GM21619 (cell line): ENCODE results near the gene HELZ.

ENCODE experiments used
- ATAC-seq: cut with Tn5 transposase; IDR thresholded peaks from one replicate; pipeline ENCODE4 v1.9.1; 2021; ENCODE audit not compliant: unreplicated experiment

Gene HELZ

DNA sequence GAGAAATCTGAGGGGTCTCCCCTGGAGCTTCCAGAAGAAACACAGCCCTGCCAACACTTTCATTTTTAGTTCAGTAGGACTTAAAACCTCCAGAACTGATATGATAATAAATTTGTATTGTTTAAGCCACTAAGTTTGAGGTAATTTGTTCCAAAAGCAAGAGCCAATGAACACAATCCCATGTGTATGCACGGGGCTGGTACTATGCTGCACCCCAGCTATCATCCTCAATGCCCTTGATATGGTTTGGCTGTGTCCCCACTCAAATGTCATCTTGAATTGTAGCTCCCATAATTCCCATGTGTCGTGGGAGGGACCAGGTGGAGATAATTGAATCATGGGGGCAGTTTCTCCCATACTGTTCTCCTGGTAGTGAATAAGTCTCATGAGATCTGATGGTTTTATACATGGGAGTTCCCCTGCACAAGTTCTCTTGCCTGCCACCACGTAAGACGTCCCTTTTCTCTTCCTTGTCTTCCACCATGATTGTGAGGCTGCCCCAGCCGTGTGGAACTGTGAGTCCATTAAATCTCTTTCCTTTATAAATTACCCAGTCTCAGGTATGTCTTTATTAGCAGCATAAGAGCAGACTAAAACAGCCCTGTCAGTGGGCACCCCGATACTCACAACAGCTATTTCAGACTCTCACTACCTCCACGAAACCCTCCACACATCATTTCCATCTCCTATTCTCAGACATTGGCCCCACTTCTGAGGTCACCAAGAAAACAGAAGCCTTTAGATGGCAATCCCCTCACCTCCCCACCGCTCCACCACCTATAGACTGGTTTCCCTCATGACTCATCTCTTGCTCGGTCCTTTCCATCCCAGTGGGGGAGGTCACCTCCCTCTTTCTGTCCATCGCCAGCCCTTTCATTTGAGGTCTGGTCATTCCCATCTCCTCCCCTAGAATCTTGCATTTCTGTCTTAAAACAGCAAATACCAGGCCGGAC is 209.6 kb downstream of the HELZ start:
- ATAC-seq = no peak

- no peak for ATAC-seq
Measured at GRCh38 chr17:67033613-67034012, 211.4 kb downstream of the HELZ start.

- no peak for ATAC-seq
Measured at GRCh38 chr17:67032985-67033384, 212.0 kb downstream of the HELZ start.

GRCh38 chr17:67032382-67032781 is 212.6 kb downstream of the HELZ start:
- ATAC-seq = no peak

DNA sequence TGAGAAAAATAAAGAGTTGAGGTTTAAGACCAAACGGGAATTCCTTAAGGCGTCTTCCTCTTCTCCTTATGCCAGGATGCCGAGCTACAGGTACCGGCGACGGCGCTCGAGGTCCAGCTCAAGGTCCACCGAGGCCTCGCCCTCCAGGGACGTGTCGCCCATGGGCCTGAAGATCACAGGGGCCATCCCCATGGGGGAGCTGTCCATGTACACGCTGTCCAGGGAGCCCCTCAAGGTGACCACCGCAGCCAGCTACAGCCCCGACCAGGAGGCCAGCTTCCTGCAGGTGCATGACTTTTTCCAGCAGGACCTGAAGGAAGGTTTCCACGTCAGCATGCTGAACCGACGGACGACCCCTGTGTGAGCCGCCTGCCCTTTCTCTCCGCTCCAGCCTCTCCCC is 214.4 kb downstream of the HELZ start:
- ATAC-seq = no peak

- no peak for ATAC-seq
Measured at GRCh38 chr17:67027031-67027628, 217.9 kb downstream of the HELZ start.

DNA sequence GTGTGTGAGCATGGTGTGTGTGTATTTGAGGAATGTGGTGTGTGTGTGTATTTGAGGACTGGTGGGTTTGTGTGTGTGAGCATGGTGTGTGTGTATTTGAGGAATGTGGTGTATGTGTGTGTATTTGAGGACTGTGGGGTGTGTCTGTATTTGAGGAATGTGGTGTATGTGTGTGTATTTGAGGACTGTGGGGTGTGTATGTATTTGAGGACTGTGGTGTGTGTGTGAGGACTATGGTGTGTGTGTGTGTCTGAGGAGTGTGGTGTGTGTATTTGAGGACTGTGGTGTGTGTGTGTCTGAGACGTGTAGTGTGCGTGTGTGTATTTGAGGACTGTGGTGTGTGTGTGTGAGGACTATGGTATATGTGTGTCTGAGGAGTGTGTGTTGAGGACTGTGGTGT is 218.7 kb downstream of the HELZ start:
- ATAC-seq = no peak

DNA sequence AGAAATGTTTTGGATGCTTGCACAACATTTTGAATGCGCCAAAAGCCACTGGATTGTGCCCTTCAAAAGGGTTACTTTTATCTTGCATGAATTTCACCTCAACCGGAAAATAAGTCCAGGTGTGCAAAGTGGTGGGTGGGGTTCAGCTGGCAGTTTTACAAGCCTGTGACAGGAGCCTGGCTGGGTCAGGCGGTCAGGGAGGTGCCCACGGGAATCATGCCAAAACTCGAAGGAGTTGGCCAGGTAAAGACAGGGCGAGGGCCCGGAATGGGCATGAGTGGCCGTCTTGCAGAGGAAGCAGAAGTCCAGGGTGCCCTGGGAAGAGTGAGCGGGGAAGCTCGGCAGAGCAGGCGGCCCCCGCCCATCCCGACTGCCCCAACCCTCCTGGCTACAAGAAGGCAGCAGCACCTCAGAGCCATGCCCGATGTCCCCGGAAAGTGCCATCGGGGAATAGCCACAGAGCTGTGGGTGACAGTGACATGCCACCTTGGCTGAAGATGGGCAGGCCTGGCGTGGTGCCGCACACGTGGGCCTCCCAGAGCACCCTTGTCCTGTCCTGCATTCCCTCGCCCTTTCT is 219.7 kb downstream of the HELZ start:
- ATAC-seq = no peak

GRCh38 chr17:67024736-67025135 is 220.3 kb downstream of the HELZ start:
- ATAC-seq = no peak

- no peak for ATAC-seq
Measured at GRCh38 chr17:67022451-67022810, 222.6 kb downstream of the HELZ start.

DNA sequence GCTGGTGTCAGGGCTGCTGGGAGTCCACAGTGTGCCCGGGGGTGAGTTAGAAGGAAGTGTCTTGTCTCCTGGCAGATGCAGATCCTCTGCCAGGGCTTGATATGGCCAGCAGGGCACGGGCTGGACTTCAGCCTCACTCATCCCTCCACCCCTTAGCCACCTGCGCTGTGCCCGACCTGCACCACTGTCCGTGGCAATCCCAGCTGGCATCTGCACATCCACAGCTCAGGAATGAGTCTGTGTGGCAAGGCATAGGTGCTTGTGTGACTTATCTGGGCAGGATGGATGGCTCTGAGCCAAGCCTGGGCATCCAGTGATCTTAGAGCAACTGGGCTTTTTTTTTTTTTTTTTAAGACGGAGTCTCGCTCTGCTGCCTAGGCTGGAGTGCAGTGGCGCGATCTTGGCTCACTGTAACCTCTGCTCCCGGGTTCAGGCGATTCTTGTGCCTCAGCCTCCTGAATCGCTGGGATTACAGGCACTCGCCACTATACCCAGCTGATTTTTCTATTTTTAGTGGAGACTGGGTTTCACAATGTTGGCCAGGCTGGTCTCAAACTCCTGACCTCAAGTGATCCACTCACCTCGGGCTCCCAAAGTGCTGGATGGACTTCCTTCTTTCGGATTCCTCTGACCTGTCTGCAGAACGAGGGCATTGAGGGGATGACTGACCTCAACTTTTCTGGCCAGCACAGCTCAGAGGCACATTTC is 223.1 kb downstream of the HELZ start:
- ATAC-seq = no peak

DNA sequence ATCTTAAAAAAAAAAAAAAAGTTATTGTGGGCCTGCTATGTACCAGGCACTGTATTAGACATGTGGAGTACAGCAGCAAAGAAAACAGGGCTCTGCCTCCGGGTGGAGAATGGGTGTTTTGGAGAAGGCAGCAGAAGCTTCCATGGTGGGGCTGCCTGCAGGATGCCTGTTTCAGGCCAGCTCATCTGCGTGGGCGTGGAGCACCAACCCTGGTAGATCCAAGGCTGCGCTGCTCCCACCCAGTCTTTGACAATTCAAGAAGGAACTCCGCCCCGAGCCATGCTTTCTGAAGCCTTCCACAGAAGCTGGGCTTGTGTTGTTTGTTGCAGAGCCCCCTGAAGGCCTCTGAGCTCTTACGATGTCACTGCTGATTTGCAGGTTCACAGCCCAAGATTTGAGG is 223.8 kb downstream of the HELZ start:
- no peak for ATAC-seq
